Stimulated activated CD8-positive, alpha-beta memory T cell treated with anti-CD3 and anti-CD28 coated beads, Interleukin-15, amount 100 ng/mL, for 4 hours (primary cell): ENCODE measurements around the gene STYXL1.

Experiments used
- DNase-seq, 2 donors: peaks; one replicate each; pipeline ENCODE4 v3.0.0-alpha.2; 2020; ENCODE audit warnings: low read depth in 2 of 2

Gene STYXL1

GRCh38 chr7:75979759-75980429 lies 67.9 kb downstream of the STYXL1 start:
- no peak for DNase-seq

DNA sequence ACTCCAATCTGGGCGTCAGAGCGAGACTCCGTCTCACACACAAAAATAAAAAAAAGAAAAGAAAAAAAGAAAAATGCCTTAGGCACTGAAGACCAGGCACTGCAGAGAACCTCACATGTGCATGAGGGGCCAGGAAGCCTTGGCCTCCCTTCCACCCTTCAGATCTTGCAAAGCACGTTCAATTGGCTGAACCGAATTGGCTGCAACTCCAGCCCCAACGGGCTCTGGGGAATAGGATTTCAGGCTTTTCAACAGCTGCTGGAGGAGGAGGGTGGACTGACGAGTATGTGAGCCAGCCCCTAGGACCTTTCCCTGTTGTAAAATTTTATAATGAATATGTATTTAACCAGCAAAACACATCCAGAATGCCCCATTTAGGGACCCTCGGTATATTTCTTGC lies 70.1 kb downstream of the STYXL1 start:
- DNase-seq = no peak

DNA sequence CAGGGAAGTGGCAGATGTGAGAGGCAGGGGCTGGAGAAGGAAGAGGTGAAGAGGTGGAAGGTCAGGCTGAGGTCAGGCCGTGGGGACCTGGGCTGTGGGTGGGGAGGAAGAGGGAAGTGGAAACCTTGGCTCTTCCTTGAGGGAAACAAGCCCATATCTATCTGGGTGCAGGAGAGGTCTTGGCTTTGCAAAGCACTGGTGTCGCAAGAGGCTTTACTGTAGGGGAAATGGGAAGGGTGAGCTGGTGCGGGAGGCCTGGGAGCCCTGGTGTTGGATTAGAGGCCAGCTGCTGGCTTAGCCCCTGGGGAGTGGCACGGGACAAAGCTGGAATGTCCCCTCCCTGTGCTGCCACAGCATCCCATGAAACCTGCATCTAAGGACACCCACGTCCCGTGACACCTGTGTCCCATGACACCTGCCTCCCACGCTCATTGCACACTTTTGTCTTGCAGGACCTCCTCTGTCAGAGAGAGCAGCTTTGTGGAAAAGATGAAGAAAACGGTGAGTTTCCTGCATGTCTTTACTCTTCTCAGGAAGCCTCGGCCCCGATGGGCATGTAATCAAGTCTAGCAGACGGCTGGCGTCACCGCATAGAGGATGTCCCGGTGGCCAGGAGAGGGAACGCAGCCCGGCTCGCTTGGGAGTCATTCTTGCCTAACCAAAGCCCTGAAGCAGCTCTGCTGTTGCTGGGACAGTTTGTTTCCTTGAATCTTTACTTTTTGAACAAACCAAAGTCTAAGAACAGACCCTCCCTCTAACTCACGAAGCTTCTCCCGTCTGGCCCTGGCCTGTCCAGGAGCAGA lies 75.6 kb downstream of the STYXL1 start:
- no peak for DNase-seq

DNA sequence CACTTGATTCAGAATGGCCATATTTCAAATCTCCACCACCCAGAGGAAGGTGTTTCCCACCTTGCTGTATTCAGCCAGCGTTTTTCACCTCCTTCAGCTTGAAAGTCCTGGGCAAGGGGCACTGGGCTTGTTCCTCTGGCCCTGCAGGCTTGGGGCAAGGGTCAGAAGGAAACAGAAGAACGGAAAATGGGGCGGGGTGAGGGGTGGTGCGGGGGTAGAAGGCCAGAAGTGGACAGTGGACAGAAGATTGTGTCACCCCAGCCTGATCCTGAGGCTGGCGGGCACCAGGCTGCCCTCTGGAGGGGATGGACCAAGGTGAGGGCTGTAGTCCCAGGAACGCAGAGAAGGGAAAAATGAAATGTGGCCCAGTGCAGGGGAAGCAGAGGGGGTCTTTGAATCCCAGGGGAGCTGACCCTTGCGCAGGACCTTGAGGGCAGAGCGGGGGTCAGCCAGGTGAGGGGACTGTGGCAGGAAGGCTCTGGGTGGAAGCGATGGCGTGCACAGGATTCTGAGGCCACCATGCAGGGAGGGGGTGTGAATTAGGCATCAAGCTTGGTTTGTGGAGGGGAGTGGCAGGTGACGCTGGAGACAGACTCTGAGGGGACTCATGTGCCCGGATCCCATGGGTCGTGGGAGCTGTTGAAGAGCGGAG lies 76.4 kb downstream of the STYXL1 start:
- DNase-seq = no peak

DNA sequence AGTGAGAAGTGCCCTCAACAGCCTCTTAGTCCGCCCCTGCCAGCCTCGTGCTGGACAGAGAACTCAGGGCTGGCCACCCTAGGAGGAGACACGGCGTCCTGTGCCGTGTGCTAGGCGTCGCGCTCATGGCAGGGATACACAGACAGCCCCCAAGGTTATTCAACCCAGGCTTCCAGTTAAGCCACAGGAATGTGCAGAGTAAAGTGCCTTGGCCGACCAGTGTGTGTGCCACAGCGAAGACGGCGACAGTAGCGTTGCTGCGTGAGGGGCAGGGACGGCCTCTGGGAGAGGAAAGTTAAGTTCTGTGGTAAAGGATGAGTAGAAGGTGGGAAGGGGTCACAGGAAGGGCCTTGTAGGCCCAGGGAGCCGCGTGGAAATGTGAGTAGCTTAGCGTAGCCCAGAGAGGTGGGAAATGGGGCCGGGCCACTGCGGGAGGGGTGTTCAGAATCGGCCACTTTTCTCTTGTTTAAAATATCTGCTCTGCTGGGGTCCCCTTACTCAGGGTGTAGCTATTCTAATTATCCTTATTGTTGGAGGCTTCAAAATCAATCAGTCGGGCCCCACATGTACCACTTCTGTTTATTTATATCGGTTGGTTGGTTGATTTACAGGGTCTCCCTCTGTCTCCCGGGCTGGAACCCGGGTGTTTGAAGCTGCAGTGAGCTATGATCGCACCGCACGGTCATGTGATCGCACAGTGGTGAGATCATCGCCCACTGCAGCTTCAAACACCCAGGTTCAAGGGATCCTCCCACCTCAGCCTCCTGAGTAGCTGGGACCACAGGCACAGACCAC lies 77.9 kb downstream of the STYXL1 start:
- DNase-seq = no peak

- DNase-seq = no peak
Measured at GRCh38 chr7:75969182-75969581, 78.6 kb downstream of the STYXL1 start.

DNA sequence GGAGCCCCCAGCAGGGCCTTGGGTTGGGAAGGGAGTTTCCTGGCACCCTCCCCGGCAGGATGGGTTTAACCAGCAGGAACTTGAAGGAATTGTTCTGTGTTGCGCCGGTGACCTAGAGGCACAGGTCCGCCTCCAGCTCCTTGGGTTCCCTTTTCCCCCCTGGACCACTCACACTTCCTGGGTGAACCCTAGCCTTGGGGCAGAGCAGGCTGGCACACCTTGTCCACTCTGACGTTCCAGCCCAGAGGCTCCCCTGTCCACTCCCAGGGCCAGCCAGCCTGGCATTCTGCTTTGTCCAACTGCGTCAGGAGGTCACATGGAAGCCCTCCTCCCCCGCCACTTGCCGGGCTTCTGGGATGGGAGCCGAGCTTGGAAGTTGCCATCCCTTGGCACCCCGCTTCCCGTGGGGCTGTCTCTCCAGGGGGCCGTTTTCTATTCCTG lies 79.2 kb downstream of the STYXL1 start:
- DNase-seq = no peak

- no peak for DNase-seq
Measured at GRCh38 chr7:75968012-75968411, 79.8 kb downstream of the STYXL1 start.

DNA sequence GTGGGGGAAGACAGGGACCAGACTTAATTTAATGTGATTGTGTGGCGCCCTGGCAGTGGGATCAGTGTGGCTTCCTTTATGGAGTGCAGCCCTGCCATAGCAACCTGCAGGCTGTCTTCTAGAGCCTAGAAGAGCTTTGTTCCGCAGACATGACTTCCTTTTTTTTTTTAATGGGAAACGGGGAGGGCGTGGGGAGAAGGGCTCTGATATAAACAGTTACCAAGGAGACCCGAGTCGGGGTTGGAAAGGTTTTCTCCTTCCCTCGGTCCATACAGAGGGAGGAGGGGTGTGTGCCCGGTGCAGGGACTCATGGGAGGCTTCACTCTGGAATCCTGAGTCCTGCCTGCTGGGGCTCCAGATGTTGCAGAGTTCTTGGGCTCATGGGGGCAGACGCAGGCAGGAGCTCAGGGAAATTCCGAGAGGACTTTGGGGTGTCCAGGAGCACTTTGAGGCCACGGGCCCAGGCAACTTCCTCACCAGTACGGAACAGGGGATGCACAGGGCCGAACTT lies 80.3 kb downstream of the STYXL1 start:
- DNase-seq = no peak

- no peak for DNase-seq
Measured at GRCh38 chr7:75967055-75967454, 80.7 kb downstream of the STYXL1 start.

DNA sequence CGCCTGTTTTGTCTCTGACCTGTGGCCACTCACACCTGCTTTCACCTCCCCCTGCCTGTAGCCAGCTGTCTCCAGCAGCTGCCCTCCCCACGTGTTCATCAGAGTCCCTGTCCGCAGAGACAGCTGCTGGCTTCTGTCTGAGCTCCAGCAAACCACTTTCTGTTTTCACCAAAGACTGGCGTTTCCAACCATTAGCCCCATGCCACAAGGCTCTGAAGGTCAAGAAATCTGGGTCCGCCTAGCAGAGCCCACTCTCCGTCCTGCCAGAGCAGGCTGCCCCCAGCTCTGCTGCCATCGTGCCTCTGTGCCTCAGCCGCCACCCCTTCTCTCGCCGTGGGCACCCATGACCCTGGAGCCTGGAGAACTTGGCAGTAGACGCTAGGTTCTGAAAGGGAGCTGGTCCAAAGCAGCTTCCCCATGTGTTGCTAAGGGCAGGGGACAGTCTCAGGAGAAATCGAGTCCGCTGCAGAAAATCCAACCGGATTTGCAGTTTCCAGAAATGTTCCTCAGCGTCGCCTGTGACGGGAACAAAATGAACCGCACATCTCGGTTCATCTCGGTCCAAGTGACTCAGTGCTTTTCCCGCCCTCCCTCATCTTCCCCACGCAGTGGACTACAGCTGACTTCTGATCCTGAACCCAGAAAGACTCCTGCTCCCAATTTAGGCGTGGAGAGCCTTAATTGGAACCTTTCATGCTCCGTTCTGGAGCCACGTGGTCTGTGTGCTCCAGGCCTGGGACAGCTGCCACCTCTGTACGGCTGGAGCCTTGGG lies 81.4 kb downstream of the STYXL1 start:
- no peak for DNase-seq

DNA sequence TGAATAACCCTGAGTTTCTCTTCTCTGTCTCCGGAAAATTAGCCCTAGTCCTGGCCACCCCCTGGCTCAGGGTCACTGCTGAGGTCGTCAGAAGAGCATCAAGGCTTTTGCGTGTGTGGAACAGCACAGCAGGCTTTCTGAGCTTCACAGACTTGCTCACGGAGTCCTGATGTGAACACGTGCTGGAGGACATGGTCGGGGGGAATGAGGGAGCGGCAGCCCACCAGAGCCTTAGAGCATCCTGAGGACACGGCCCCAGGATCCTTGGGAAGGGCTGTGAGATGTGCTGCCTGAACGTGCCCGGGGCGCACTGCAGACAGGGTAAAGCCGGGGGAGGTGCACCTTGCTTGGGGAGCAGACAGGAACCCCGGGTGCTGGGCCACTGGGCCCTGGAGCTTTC lies 82.2 kb downstream of the STYXL1 start:
- no peak for DNase-seq

DNA sequence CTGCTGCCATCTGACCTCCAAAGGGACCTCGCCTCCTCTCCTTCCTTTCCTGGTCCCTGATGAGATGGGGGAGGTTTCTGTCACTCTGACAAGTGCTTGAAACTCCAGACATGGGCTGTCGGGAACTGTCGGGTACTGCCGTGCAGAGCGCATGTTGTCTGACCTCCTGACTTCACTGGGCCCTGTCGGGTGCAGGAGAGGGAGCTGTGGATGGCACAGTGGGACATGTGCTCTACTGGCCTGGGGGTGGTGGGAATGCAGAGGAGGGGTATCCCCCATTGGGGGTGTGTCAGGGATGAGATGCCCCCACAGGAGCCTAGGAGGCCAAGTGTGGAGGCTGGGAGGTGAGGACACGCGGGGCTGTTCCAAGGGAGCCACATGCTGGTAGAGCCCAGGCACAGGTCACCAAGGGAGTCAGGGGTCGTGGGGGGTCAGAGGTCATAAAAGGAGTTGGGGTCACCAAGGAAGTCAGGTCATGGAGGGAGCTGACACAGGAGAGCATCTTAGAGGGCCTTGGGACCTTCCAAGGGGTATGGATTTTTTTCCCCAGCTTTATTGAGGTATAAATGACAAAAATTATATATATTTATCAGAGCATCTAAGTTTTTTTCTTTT lies 84.3 kb downstream of the STYXL1 start:
- DNase-seq = no peak

DNA sequence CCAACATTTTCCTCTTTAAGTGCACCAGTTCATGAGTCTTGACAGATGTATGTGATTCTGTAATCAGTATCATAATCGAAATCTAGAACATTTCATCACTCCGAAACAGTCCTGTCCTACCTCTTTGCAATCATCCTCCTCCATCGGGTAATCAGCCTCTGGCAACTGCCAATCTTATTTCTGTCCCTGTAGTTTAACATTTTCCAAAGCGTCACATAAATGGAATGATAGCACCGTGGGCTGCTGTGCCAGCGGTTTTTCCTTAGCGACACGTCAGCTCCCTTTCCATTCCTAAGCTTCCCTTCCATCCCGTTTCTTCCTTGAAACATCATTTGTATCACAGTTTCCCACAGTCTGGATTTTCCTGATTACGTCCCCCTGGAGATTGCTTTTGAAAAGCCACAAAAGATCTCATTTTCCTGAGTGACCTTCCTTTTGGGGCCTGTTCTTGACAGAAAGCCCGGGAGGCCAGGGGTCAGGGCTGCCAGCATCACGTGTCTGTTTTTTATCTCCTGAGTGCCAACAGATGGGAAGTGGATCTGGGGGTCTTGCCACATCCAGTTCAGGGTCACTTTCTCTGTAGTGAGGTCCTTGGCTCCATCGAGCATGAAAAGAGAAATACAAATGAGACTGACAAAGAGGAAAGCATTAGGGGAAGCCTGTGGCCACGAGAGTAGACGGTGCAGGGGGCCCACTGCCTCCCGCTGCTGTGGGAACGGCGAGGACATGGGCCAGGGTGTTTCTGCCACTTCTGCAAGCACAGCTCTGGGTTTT lies 85.0 kb downstream of the STYXL1 start:
- no peak for DNase-seq

DNA sequence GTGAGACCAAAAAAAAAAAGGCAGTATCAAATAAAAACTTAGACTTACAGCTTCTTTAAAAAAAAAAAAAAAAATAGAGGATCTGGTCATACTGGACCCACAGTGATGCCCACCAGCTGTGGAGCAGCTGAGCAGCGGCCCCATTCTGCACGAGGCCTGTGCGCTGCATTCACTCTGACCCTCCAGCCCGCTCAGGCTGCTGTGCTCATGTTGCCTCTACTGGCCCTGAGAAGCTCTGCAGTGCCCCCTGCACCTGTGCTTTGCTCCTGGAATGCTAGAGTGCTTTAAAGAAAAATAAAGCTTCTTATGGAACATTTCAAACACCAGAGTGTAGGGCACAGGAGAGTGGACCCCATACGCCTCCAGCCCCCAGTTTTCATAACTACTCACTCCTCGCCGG lies 86.6 kb downstream of the STYXL1 start:
- DNase-seq = no peak

DNA sequence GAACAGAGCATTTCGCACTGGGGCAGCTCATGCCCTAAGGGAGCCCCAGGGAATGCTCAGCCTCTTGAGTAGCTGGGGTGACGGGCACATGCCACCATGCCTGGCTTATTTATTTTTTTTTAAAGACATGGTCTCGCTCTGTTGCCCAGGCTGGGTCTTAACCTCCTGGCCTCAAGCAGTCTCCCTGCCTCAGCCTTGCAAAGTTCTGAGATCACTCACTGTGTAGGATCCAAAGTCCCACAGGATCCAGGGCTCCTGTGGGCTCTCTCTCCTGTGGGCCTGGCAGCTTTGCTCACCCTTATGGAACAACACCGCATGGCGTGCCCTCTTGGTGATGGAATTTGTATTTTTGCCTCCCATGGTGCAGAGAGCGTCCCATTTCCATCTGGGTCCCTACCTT lies 87.4 kb downstream of the STYXL1 start:
- DNase-seq = no peak

GRCh38 chr7:75958802-75959543 lies 88.8 kb downstream of the STYXL1 start:
- DNase-seq = no peak

DNA sequence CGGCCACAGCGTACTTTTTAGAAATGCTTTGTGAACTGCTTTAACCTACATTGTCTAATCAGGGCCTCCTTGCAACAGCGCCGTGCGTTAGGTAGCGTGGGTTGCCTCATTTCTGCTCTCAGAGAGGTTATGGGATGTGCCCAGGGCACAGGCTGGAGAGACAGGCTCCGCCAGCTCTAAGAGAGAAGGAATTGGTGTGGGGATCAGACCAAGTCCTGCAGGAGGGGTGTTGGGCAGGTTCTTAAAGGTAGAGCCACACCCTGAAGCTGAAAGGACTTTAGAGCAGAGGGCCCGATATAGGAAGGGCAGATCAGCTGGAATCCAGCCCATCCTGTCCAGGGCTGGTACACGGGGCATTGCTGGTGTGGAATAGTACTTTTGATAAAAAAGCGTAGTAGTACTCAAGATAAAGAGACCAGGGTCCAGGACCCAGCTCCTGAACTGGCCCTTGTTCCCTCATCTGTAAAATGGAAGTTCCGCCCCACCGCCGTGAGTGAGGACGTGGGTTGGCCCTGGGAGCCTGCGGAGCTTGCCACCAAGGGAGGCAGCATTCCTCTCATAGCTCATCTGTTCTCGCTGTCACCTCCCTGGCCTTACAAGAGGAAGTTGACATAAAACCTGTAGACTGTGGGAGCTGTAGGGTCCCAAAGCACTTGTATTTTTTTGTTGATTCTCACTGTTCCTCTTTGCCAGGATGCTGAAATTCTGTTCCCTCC lies 90.6 kb downstream of the STYXL1 start:
- no peak for DNase-seq
